ENCODE measurements around the gene ADIPOR1.

GRCh38 chr1:202892501-202892900 is 65.6 kb downstream of the ADIPOR1 start:
- TF ChIP-seq CTCF (IDR thresholded peaks at IDR 0.05) = no peak
- TF ChIP-seq POLR2A (IDR thresholded peaks at IDR 0.05) = no peak

All from Peyer's patch (tissue), 4 donors.